Measurements from ENCODE around the gene SMC4. TPM values are rescaled to one million over a fixed set of nuclear protein-coding genes. Genes with fewer than 3 reads are reported as not detected.

The SMC4 gene
- total RNA-seq, 1 experiment from 2014 or later = 183 TPM

- H3K4me1 ChIP-seq (ENCODE audit: insufficient read depth, low read length) = peaks cover 55% of the 10 kb centered on the region
- CTCF ChIA-PET = no interaction called here
- H3K36me3 ChIP-seq (ENCODE audit: low read depth, low read length) = no peaks in the 10 kb centered on the region
- H3K9me3 ChIP-seq (ENCODE audit: low read length) = no peaks in the 10 kb centered on the region
- no peaks in the 10 kb centered on the region for H3K9me2 ChIP-seq (replicated peaks; ENCODE audit: low read length)
- intact Hi-C loops (cut with micrococcal nuclease) = no loop called here
- H2AFZ ChIP-seq (ENCODE audit: low read length) = no peak overlapping the region
- no peaks in the 10 kb centered on the region for H4K20me1 ChIP-seq (ENCODE audit: low read length)
- H3K27ac ChIP-seq (ENCODE audit: low read length) = no peak overlapping the region
- no peak overlapping the region for H3K4me2 ChIP-seq (ENCODE audit: low read length)
- H3K9ac ChIP-seq (ENCODE audit: low read length) = no peak overlapping the region
- BruUV-seq (replicated peaks) = no TSS peak
- H3K4me3 ChIP-seq (ENCODE audit: low read length) = no peak overlapping the region
- no peak for TF ChIP-seq EZH2phosphoT487 (IDR thresholded peaks at IDR 0.05; ENCODE audit: borderline replicate concordance, low read length)
- TF ChIP-seq CTCF (conservative IDR thresholded peaks at IDR 0.05; ENCODE audit: low read depth, low read length) = no peak
- TF ChIP-seq EZH2 (IDR thresholded peaks at IDR 0.05; ENCODE audit: low read length, unreplicated experiment) = no peak
- POLR2A ChIA-PET (ENCODE audit: unreplicated experiment) = no interaction called here
- H3K79me2 ChIP-seq (ENCODE audit: low read length) = no peaks in the 10 kb centered on the region
- H3F3A ChIP-seq (ENCODE audit: low read length, unreplicated experiment) = no peaks in the 10 kb centered on the region
- ATAC-seq (no peak), DNase-seq (peak; percentile 19)
- H3K27me3 ChIP-seq (ENCODE audit: low read length) = no peaks in the 10 kb centered on the region
These were observed 22.8 kb upstream of the SMC4 start for GRCh38 chr3:160376681-160377080.

GRCh38 chr3:160378331-160379109 lies 20.9 kb upstream of the SMC4 start:
- Histone ChIP-seq H3K4me1 (ENCODE audit: insufficient read depth, low read length) (peaks cover 43% of the 10 kb centered on the region), H2AFZ (ENCODE audit: low read length) (no peak overlapping the region), H3K4me3 (ENCODE audit: low read length) (no peak overlapping the region), H3K9me3 (ENCODE audit: low read length) (no peaks in the 10 kb centered on the region), H3K27ac (ENCODE audit: low read length) (peak overlapping the region; percentile 3; the same call in 1 of the 2 replicates), H3F3A (ENCODE audit: low read length, unreplicated experiment) (no peaks in the 10 kb centered on the region), H3K9me2 (replicated peaks; ENCODE audit: low read length) (no peaks in the 10 kb centered on the region), H4K20me1 (ENCODE audit: low read length) (no peaks in the 10 kb centered on the region), H3K36me3 (ENCODE audit: low read depth, low read length) (no peaks in the 10 kb centered on the region), H3K79me2 (ENCODE audit: low read length) (no peaks in the 10 kb centered on the region), H3K4me2 (ENCODE audit: low read length) (no peak overlapping the region), H3K27me3 (ENCODE audit: low read length) (no peaks in the 10 kb centered on the region), H3K9ac (ENCODE audit: low read length) (no peak overlapping the region)
- BruUV-seq (replicated peaks) = no TSS peak
- no peak for TF ChIP-seq EZH2phosphoT487 (IDR thresholded peaks at IDR 0.05; ENCODE audit: borderline replicate concordance, low read length)
- TF ChIP-seq EZH2 (IDR thresholded peaks at IDR 0.05; ENCODE audit: low read length, unreplicated experiment) = no peak
- TF ChIP-seq CTCF (conservative IDR thresholded peaks at IDR 0.05; ENCODE audit: low read depth, low read length) = no peak
- ChIA-PET CTCF (no interaction called here), POLR2A (ENCODE audit: unreplicated experiment) (no interaction called here)
- intact Hi-C loops (cut with micrococcal nuclease) = no loop called here
- no peak for ATAC-seq
- DNase-seq = peak; percentile 62

- no peak overlapping the region for H3K4me3 ChIP-seq (ENCODE audit: low read length)
- H3K4me1 ChIP-seq (ENCODE audit: insufficient read depth, low read length) = peaks cover 31% of the 10 kb centered on the region
- ATAC-seq (no peak), DNase-seq (no peak)
- no peak for TF ChIP-seq EZH2phosphoT487 (IDR thresholded peaks at IDR 0.05; ENCODE audit: borderline replicate concordance, low read length)
- TF ChIP-seq EZH2 (IDR thresholded peaks at IDR 0.05; ENCODE audit: low read length, unreplicated experiment) = no peak
- no peak for TF ChIP-seq CTCF (conservative IDR thresholded peaks at IDR 0.05; ENCODE audit: low read depth, low read length)
- H3F3A ChIP-seq (ENCODE audit: low read length, unreplicated experiment) = no peaks in the 10 kb centered on the region
- no TSS peak for BruUV-seq (replicated peaks)
- POLR2A ChIA-PET (ENCODE audit: unreplicated experiment) = no interaction called here
- H3K9me2 ChIP-seq (replicated peaks; ENCODE audit: low read length) = no peaks in the 10 kb centered on the region
- no peaks in the 10 kb centered on the region for H4K20me1 ChIP-seq (ENCODE audit: low read length)
- no peaks in the 10 kb centered on the region for H3K9me3 ChIP-seq (ENCODE audit: low read length)
- H3K36me3 ChIP-seq (ENCODE audit: low read depth, low read length) = no peaks in the 10 kb centered on the region
- H3K27me3 ChIP-seq (ENCODE audit: low read length) = no peaks in the 10 kb centered on the region
- no peak overlapping the region for H3K9ac ChIP-seq (ENCODE audit: low read length)
- H2AFZ ChIP-seq (ENCODE audit: low read length) = no peak overlapping the region
- H3K79me2 ChIP-seq (ENCODE audit: low read length) = peaks cover 2% of the 10 kb centered on the region; the same call in 1 of the 2 replicates
- H3K27ac ChIP-seq (ENCODE audit: low read length) = peak overlapping the region; percentile 3; the same call in 1 of the 2 replicates
- intact Hi-C loops (cut with micrococcal nuclease) = no loop called here
- no peak overlapping the region for H3K4me2 ChIP-seq (ENCODE audit: low read length)
- CTCF ChIA-PET = no interaction called here
These were observed 19.7 kb upstream of the SMC4 start for GRCh38 chr3:160379628-160380214.
